HepG2 (cell line): ENCODE measurements around the gene DAB2. TPM values are rescaled to one million over a fixed set of nuclear protein-coding genes. Genes with fewer than 3 reads are reported as not detected.

ENCODE experiments used
- ATAC-seq: fragments of 200-7000 bp; cut with Tn5 transposase; 3 replicates; pipeline ENCODE4 v1.9.1; 2020; ENCODE audit warnings: mild to moderate bottlenecking, moderate library complexity
- BruUV-seq: library from RNA; stranded (reverse); fragments of 400-500 nt; replicated peaks from 2 replicates; lab custom pipeline; 2021; lab: Mats Ljungman, UMichigan
- CTCF ChIA-PET: fragments of 300-600 bp; formaldehyde crosslinking; extraction: SDS; loops from one replicate; lab custom pipeline; 2021; ENCODE audit warnings: low total read pairs, inconsistent platforms, low intra/inter-chr PET ratio; lab: Yijun Ruan, JAX
- POLR2A ChIA-PET: fragments of 350-600 bp; sonication (Branson Sonifier 250); formaldehyde crosslinking; loops from one replicate; lab custom pipeline; 2020; ENCODE audit warnings: antibody characterized with exemption, inconsistent platforms; lab: Yijun Ruan, JAX
- DNase-seq: peaks from one replicate; pipeline ENCODE4 v3.0.0-alpha.2; 2015; ENCODE audit warnings: low spot score
- FAIRE-seq: peaks from 3 replicates; lab custom pipeline; 2011; peaks lifted over from hg19 to GRCh38; lab: Jason Lieb, UNC
- H2AFZ ChIP-seq: one replicate; pipeline ENCODE4 v1.6.1; 2011; ENCODE audit warnings: low read length, inconsistent platforms
- H3K27ac ChIP-seq: fragments of 300-600 bp; 3 replicates; pipeline ENCODE4 v1.8.0; 2011; ENCODE audit warnings: mixed run types, mild to moderate bottlenecking, mixed read lengths, low read length, inconsistent platforms; ENCODE audit not compliant: insufficient read depth; ENCODE audit errors: extremely low read length
- H3K27me3 ChIP-seq, 2 experiments: fragments of 200-600 bp in 1 of 2; 2 replicates in 1 of 2; 3 replicates in 1 of 2; pipeline versions ENCODE4 v1.6.0 to v1.8.0; 2011; ENCODE audit warnings: low read length in 2 of 2, mild to moderate bottlenecking in 2 of 2, moderate library complexity in 2 of 2, inconsistent platforms in 1 of 2; ENCODE audit not compliant: insufficient read depth in 2 of 2, control insufficient read depth in 1 of 2
- H3K36me3 ChIP-seq, 2 experiments: fragments of 200-600 bp in 1 of 2; replicated peaks in 1 of 2; 2 replicates in 1 of 2; 3 replicates in 1 of 2; pipeline versions ENCODE4 v1.5.1 to v1.8.0; 2011; ENCODE audit warnings: low read length in 2 of 2, inconsistent platforms in 1 of 2; ENCODE audit not compliant: insufficient read depth in 2 of 2, control insufficient read depth in 1 of 2
- H3K4me1 ChIP-seq: 2 replicates; pipeline ENCODE4 v1.5.1; 2012; ENCODE audit warnings: low read length, inconsistent platforms; ENCODE audit not compliant: insufficient read depth
- H3K4me2 ChIP-seq: 2 replicates; pipeline ENCODE4 v1.6.0; 2011; ENCODE audit warnings: low read depth, low read length, inconsistent platforms
- H3K4me3 ChIP-seq, 3 experiments: fragments of 200-600 bp in 1 of 3; sonication (generic), shearing (Covaris generic) in 1 of 3; replicated peaks in 1 of 3; 2 replicates each; pipeline ENCODE4 v1.5.1; 2011 to 2016; ENCODE audit warnings: low read length in 3 of 3, inconsistent platforms in 2 of 3, low read depth in 2 of 3, mild to moderate bottlenecking in 2 of 3, control low read depth in 1 of 3, mixed read lengths in 1 of 3; ENCODE audit not compliant: insufficient read depth in 1 of 3
- H3K79me2 ChIP-seq: one replicate; pipeline ENCODE4 v1.6.1; 2011; ENCODE audit warnings: low read length, inconsistent platforms; ENCODE audit not compliant: insufficient read depth
- H3K9ac ChIP-seq: 2 replicates; pipeline ENCODE4 v1.6.0; 2011; ENCODE audit warnings: mild to moderate bottlenecking, low read depth, low read length, inconsistent platforms; ENCODE audit not compliant: insufficient read depth
- H3K9me3 ChIP-seq: 2 replicates; pipeline ENCODE4 v1.5.1; 2012; ENCODE audit warnings: mild to moderate bottlenecking, low read length
- H4K20me1 ChIP-seq: 2 replicates; pipeline ENCODE4 v1.6.0; 2011; ENCODE audit warnings: inconsistent platforms, mild to moderate bottlenecking, low read length, moderate library complexity; ENCODE audit not compliant: insufficient read depth
- CENPX ChIP-seq: sonication (generic); formaldehyde crosslinking; IDR thresholded peaks from 2 replicates; pipeline ENCODE4 v1.9.0; 2021; ENCODE audit warnings: mild to moderate bottlenecking, missing genetic modification reagents, moderate library complexity
- GATA4 ChIP-seq: sonication (generic); IDR thresholded peaks from 2 replicates; pipeline ENCODE4 v1.6.1; 2016; ENCODE audit warnings: antibody characterized with exemption, low read depth, borderline replicate concordance
- NFATC3 ChIP-seq: sonication (generic); formaldehyde crosslinking; IDR thresholded peaks from 2 replicates; pipeline ENCODE4 v1.5.1; 2020; ENCODE audit warnings: mild to moderate bottlenecking, missing genetic modification reagents
- TMF1 ChIP-seq: sonication (generic); formaldehyde crosslinking; IDR thresholded peaks from 2 replicates; pipeline ENCODE4 v1.8.1; 2022; ENCODE audit warnings: low read depth, missing genetic modification reagents
- UBTF ChIP-seq: sonication (generic); formaldehyde crosslinking; IDR thresholded peaks from 2 replicates; pipeline ENCODE4 v1.4.0; 2020; ENCODE audit warnings: mild to moderate bottlenecking, missing genetic modification reagents
- WGBS: methylation state at CpG from one replicate; pipeline ENCODE4 v1.1.6; 2017; ENCODE audit warnings: low lambda C conversion rate; 5-methylcytosine and 5-hydroxymethylcytosine counted together
- in situ Hi-C: cut with HindIII; loops from 2 replicates; pipeline ENCODE4 v1.10.0; 2017; ENCODE audit warnings: low pct_unique_long_range_greater_than_20kb; ENCODE audit not compliant: extremely low pct_ligation_motif_present
- intact Hi-C: fragments of 100-400 bp; cut with micrococcal nuclease; formaldehyde crosslinking; loops from one replicate; pipeline ENCODE4 v1.10.0; 2022; ENCODE audit not compliant: unreplicated experiment
- polyA plus RNA-seq, 8 experiments: library from polyadenylated mRNA; depleted of rRNA in 3 of 8; stranded (reverse) in 7 of 8; unstranded in 1 of 8; fragments of >200 nt; fragmentation: Illumina TruSeq in 4 of 8; extraction: Trizol in 4 of 8; gene quantifications; 2 replicates each; pipeline versions ENCODE4 v1.2.1 to v1.2.3, GENCODE V29; 2011 to 2016; ENCODE audit warnings: low read depth in 4 of 8, missing spikeins in 1 of 8, mixed read lengths in 1 of 8; ENCODE audit not compliant: insufficient read depth in 1 of 8
- total RNA-seq, 5 experiments: library from RNA; depleted of rRNA; stranded (reverse); fragments of >200 nt; fragmentation: Illumina TruSeq; extraction: Trizol; gene quantifications; 2 replicates each; pipeline ENCODE4 v1.2.3, GENCODE V29; 2016; ENCODE audit warnings: low read depth in 1 of 5

Gene DAB2
- total and polyA plus RNA-seq, 2 of the 13 experiments (the other 11 are each of a cell fraction or from before 2014, with no cell fraction given): 6.4 to 6.5 TPM

- peaks cover 57% of the 10 kb centered on the region for H3K4me1 ChIP-seq
- no TSS peak for BruUV-seq
- CTCF ChIA-PET: no interaction called here
- no peak overlapping the region for H2AFZ ChIP-seq
- H3K27ac ChIP-seq: no peak overlapping the region
- H3K36me3 ChIP-seq: no peaks in the 10 kb centered on the region
- H3K4me3 ChIP-seq: no peak overlapping the region
- H3K79me2 ChIP-seq: peaks cover 10% of the 10 kb centered on the region
- DNase-seq: no peak
- no peaks in the 10 kb centered on the region for H3K9me3 ChIP-seq
- WGBS: 91% methylated on average over 1 of the region's 1 CpG
- no peak overlapping the region for H3K4me2 ChIP-seq
- H3K9ac ChIP-seq: no peak overlapping the region
- FAIRE-seq: no peak
- no peak for ATAC-seq
- intact Hi-C loops: no loop called here
- in situ Hi-C loops: no loop called here
- H3K27me3 ChIP-seq: no peaks in the 10 kb centered on the region
- no peak for TF ChIP-seq CENPX (CRISPR knock-in tag)
- TF ChIP-seq GATA4: no peak
- TF ChIP-seq UBTF (CRISPR knock-in tag): no peak
- no peak for TF ChIP-seq TMF1 (CRISPR knock-in tag)
- TF ChIP-seq NFATC3 (CRISPR knock-in tag): no peak
- POLR2A ChIA-PET: interaction anchor here (1.3 kb wide), 1 partner anchor 14 kb away, joined by 4 read pairs; no protein-coding TSS in a partner anchor
- H4K20me1 ChIP-seq: no peaks in the 10 kb centered on the region
Measured at GRCh38 chr5:39409033-39409432, 15.7 kb downstream of the DAB2 start.
